ENCODE data around the gene TIMP2. TPM values are rescaled to one million over a fixed set of nuclear protein-coding genes. Genes with fewer than 3 reads are reported as not detected.

Gene TIMP2
- total RNA-seq, 1 experiment from 2014 or later, result 64.8 TPM

GRCh38 chr17:78946631-78947030 is 21.4 kb upstream of the TIMP2 start:
- CTCF ChIA-PET, result no interaction called here
- Histone ChIP-seq H3K79me2 (ENCODE audit: insufficient read depth, low read length) (no peaks in the 10 kb centered on the region), H3K4me2 (ENCODE audit: low read length) (no peak overlapping the region), H3K9ac (ENCODE audit: low read length) (no peak overlapping the region), H3K9me3 (ENCODE audit: control insufficient read depth in 1 of 2, insufficient read depth in 1 of 2, low read depth in 1 of 2, low read length in 2 of 2) (no peaks in the 10 kb centered on the region), H3K4me3 (replicated peaks in 1 of 2; ENCODE audit: low read depth in 1 of 2, low read length in 2 of 2) (no peak overlapping the region), H3K4me1 (ENCODE audit: control insufficient read depth in 1 of 2, insufficient read depth in 2 of 2, low read length in 2 of 2) (peaks cover 15 to 27% of the 10 kb centered on the region in 2 experiments), H2AFZ (ENCODE audit: low read depth, low read length, poor library complexity, severe bottlenecking) (no peak overlapping the region), H4K20me1 (ENCODE audit: insufficient read depth) (no peaks in the 10 kb centered on the region), H3K27me3 (ENCODE audit: insufficient read depth, low read length) (no peaks in the 10 kb centered on the region), H3K36me3 (ENCODE audit: control insufficient read depth in 1 of 2, insufficient read depth in 2 of 2, low read length in 2 of 2) (no peaks in the 10 kb centered on the region), H3K9me2 (ENCODE audit: insufficient read depth) (0 out of 2 replicates have a peak, but pooled peaks cover 4% of the 10 kb centered on the region), H3K27ac (ENCODE audit: low read depth, low read length) (no peak overlapping the region)
- no peak for DNase-seq (ENCODE audit: low read depth, low spot score)
- RAD21 ChIA-PET (ENCODE audit: low non-redundant PET in 1 of 2, low total read pairs in 2 of 2, uncharacterized antibody in 2 of 2, unreplicated experiment in 2 of 2), result no interaction called here
- no TSS peak for BruUV-seq (replicated peaks)
- POLR2A ChIA-PET, result no interaction called here
- ATAC-seq, result no peak
- intact Hi-C loops (cut with micrococcal nuclease), result no loop called here
- TF ChIP-seq POLR2A (IDR thresholded peaks at IDR 0.05; ENCODE audit: borderline replicate concordance, extremely low read depth, insufficient read depth, insufficient read length) (no peak), ZBTB33 (IDR thresholded peaks at IDR 0.05; ENCODE audit: extremely low read depth, insufficient replicate concordance, low read length) (no peak), ATF3 (IDR thresholded peaks at IDR 0.05) (no peak), EGR1 (IDR thresholded peaks at IDR 0.05; ENCODE audit: low read depth) (no peak), EZH2phosphoT487 (IDR thresholded peaks at IDR 0.05; ENCODE audit: borderline replicate concordance) (no peak), YY1 (IDR thresholded peaks at IDR 0.05; ENCODE audit: extremely low read depth, insufficient replicate concordance, low read depth, low read length) (no peak), ZNF274 (IDR thresholded peaks at IDR 0.05; ENCODE audit: low read depth, low read length) (no peak), RAD21 (IDR thresholded peaks at IDR 0.05; ENCODE audit: low read depth) (no peak), FOSL1 (IDR thresholded peaks at IDR 0.05; ENCODE audit: low read depth) (no peak), SIN3A (IDR thresholded peaks at IDR 0.05; ENCODE audit: low read depth) (no peak), ELF1 (IDR thresholded peaks at IDR 0.05; ENCODE audit: borderline replicate concordance, low read depth) (no peak), CBX3 (IDR thresholded peaks at IDR 0.05; ENCODE audit: low read depth) (no peak), CEBPB (IDR thresholded peaks at IDR 0.05; ENCODE audit: low read depth) (no peak), EZH2 (IDR thresholded peaks at IDR 0.05) (no peak), SRF (IDR thresholded peaks at IDR 0.05; ENCODE audit: low read depth) (no peak)
- TF ChIP-seq, protein P1, sequence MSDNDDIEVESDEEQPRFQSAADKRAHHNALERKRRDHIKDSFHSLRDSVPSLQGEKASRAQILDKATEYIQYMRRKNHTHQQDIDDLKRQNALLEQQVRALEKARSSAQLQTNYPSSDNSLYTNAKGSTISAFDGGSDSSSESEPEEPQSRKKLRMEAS (IDR thresholded peaks at IDR 0.05), result no peak

All from HCT116 (cell line).